ENCODE measurements around the gene CEP76. TPM values are rescaled to one million over a fixed set of nuclear protein-coding genes. Genes with fewer than 3 reads are reported as not detected.

Gene CEP76
- total RNA-seq, 1 donor from 2014 or later = 9.5 TPM

- H3K27me3 Mint-ChIP-seq (ENCODE audit: low read depth, unreplicated experiment) = no peaks in the 10 kb centered on the region
- FAIRE-seq (no peak), DNase-seq (ENCODE audit: low read depth) (peak; percentile 20)
- no peaks in the 10 kb centered on the region for H3K9me3 ChIP-seq (ENCODE audit: insufficient read depth, low read depth, low read length)
- H3K27ac ChIP-seq (ENCODE audit: low read depth, low read length) = no peak overlapping the region
- no peak for TF ChIP-seq EZH2 (IDR thresholded peaks at IDR 0.05; ENCODE audit: insufficient read depth, low read length)
- TF ChIP-seq CTCF (IDR thresholded peaks at IDR 0.05; ENCODE audit: insufficient read depth, low read depth, low read length) = no peak
- no peaks in the 10 kb centered on the region for H4K20me1 ChIP-seq (ENCODE audit: insufficient read depth, low read length)
- H3K9me3 Mint-ChIP-seq (ENCODE audit: unreplicated experiment) = no peaks in the 10 kb centered on the region
- no peak overlapping the region for H2AFZ ChIP-seq (ENCODE audit: low read depth, low read length)
- peaks cover 5% of the 10 kb centered on the region for H3K36me3 ChIP-seq (ENCODE audit: insufficient read depth, low read length)
- no peak overlapping the region for H3K27ac Mint-ChIP-seq (ENCODE audit: unreplicated experiment)
- peaks cover 5% of the 10 kb centered on the region for H3K4me1 Mint-ChIP-seq (ENCODE audit: low read depth, unreplicated experiment)
- no peak overlapping the region for H3K4me2 ChIP-seq (ENCODE audit: low read length)
- no peak overlapping the region for H3K4me3 ChIP-seq (ENCODE audit: insufficient read depth, low read depth, low read length)
- H3K4me1 ChIP-seq (ENCODE audit: insufficient read depth, low read length) = no peaks in the 10 kb centered on the region
- H3K27me3 ChIP-seq (ENCODE audit: insufficient read depth, low read length) = no peaks in the 10 kb centered on the region
- no peak overlapping the region for H3K9ac ChIP-seq (ENCODE audit: low read length)
- H3K4me3 Mint-ChIP-seq (ENCODE audit: unreplicated experiment) = no peak overlapping the region
- H3K79me2 ChIP-seq (ENCODE audit: insufficient read depth, low read length) = no peaks in the 10 kb centered on the region
- no peaks in the 10 kb centered on the region for H3K36me3 Mint-ChIP-seq (ENCODE audit: low read depth, unreplicated experiment)
These were observed 8.5 kb downstream of the CEP76 start for GRCh38 chr18:12694032-12694431.

GRCh38 chr18:12692206-12692605, 10.3 kb downstream of the CEP76 start:
- Histone ChIP-seq H3K9ac (ENCODE audit: low read length) (no peak overlapping the region), H3K4me1 (ENCODE audit: insufficient read depth, low read length) (no peaks in the 10 kb centered on the region), H3K27ac (ENCODE audit: low read depth, low read length) (no peak overlapping the region), H4K20me1 (ENCODE audit: insufficient read depth, low read length) (no peaks in the 10 kb centered on the region), H3K36me3 (ENCODE audit: insufficient read depth, low read length) (peaks cover 5% of the 10 kb centered on the region), H3K27me3 (ENCODE audit: insufficient read depth, low read length) (no peaks in the 10 kb centered on the region), H3K4me3 (ENCODE audit: insufficient read depth, low read depth, low read length) (no peak overlapping the region), H3K79me2 (ENCODE audit: insufficient read depth, low read length) (no peaks in the 10 kb centered on the region), H3K4me2 (ENCODE audit: low read length) (no peak overlapping the region), H2AFZ (ENCODE audit: low read depth, low read length) (no peak overlapping the region), H3K9me3 (ENCODE audit: insufficient read depth, low read depth, low read length) (no peaks in the 10 kb centered on the region)
- H3K27me3 Mint-ChIP-seq (ENCODE audit: low read depth, unreplicated experiment) = no peaks in the 10 kb centered on the region
- peaks cover 5% of the 10 kb centered on the region for H3K4me1 Mint-ChIP-seq (ENCODE audit: low read depth, unreplicated experiment)
- FAIRE-seq = no peak
- H3K27ac Mint-ChIP-seq (ENCODE audit: unreplicated experiment) = no peak overlapping the region
- DNase-seq (ENCODE audit: low read depth) = no peak
- no peak overlapping the region for H3K4me3 Mint-ChIP-seq (ENCODE audit: unreplicated experiment)
- no peaks in the 10 kb centered on the region for H3K9me3 Mint-ChIP-seq (ENCODE audit: unreplicated experiment)
- TF ChIP-seq EZH2 (IDR thresholded peaks at IDR 0.05; ENCODE audit: insufficient read depth, low read length) (no peak), CTCF (IDR thresholded peaks at IDR 0.05; ENCODE audit: insufficient read depth, low read depth, low read length) (no peak)
- H3K36me3 Mint-ChIP-seq (ENCODE audit: low read depth, unreplicated experiment) = no peaks in the 10 kb centered on the region

GRCh38 chr18:12689256-12689850, 13.2 kb downstream of the CEP76 start:
- no peak overlapping the region for H3K4me2 ChIP-seq (ENCODE audit: low read length)
- no peaks in the 10 kb centered on the region for H3K9me3 Mint-ChIP-seq (ENCODE audit: unreplicated experiment)
- H3K79me2 ChIP-seq (ENCODE audit: insufficient read depth, low read length) = no peaks in the 10 kb centered on the region
- H3K27me3 ChIP-seq (ENCODE audit: insufficient read depth, low read length) = no peaks in the 10 kb centered on the region
- H2AFZ ChIP-seq (ENCODE audit: low read depth, low read length) = no peak overlapping the region
- no peak for FAIRE-seq
- no peaks in the 10 kb centered on the region for H3K36me3 Mint-ChIP-seq (ENCODE audit: low read depth, unreplicated experiment)
- H3K4me3 Mint-ChIP-seq (ENCODE audit: unreplicated experiment) = no peak overlapping the region
- no peaks in the 10 kb centered on the region for H3K4me1 ChIP-seq (ENCODE audit: insufficient read depth, low read length)
- H3K9ac ChIP-seq (ENCODE audit: low read length) = no peak overlapping the region
- H3K27me3 Mint-ChIP-seq (ENCODE audit: low read depth, unreplicated experiment) = no peaks in the 10 kb centered on the region
- no peak overlapping the region for H3K27ac Mint-ChIP-seq (ENCODE audit: unreplicated experiment)
- H3K4me3 ChIP-seq (ENCODE audit: insufficient read depth, low read depth, low read length) = no peak overlapping the region
- no peak overlapping the region for H3K27ac ChIP-seq (ENCODE audit: low read depth, low read length)
- DNase-seq (ENCODE audit: low read depth) = no peak
- no peaks in the 10 kb centered on the region for H4K20me1 ChIP-seq (ENCODE audit: insufficient read depth, low read length)
- no peak for TF ChIP-seq CTCF (IDR thresholded peaks at IDR 0.05; ENCODE audit: insufficient read depth, low read depth, low read length)
- TF ChIP-seq EZH2 (IDR thresholded peaks at IDR 0.05; ENCODE audit: insufficient read depth, low read length) = no peak
- peaks cover 4% of the 10 kb centered on the region for H3K4me1 Mint-ChIP-seq (ENCODE audit: low read depth, unreplicated experiment)
- no peaks in the 10 kb centered on the region for H3K9me3 ChIP-seq (ENCODE audit: insufficient read depth, low read depth, low read length)
- peaks cover 5% of the 10 kb centered on the region for H3K36me3 ChIP-seq (ENCODE audit: insufficient read depth, low read length)
